ENCODE data around the gene GAS1.

DNA sequence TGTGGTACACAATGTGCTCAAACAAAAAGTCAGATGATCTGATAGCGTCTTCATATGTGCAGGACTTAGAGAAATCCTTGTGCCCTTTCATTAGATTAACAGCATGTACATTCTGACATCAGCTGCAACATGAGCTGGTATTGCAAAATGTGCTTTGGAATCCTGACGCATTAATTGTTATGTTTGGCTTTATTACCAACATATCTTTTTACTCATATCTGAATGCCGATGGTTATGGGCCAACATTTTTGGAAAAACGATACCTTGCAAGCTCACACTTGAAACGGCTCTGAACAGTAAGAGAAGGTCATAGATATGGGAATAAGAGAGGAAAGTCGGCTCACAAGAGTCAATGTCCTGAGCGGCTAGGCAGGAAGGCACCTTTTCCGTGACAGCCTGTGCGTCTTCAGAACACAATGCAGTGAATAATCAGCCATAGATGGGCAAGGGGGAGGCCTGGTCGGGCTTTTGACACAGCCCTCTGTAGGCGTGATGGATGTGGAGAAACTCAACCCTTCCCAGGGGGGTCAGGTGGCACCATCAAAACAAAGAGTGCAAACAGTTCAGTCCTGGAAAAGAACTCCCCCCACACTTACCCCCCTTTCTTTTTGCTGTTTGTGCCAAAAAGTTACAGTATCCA, 36.4 kb upstream of the GAS1 start:
- TF ChIP-seq, protein P1, sequence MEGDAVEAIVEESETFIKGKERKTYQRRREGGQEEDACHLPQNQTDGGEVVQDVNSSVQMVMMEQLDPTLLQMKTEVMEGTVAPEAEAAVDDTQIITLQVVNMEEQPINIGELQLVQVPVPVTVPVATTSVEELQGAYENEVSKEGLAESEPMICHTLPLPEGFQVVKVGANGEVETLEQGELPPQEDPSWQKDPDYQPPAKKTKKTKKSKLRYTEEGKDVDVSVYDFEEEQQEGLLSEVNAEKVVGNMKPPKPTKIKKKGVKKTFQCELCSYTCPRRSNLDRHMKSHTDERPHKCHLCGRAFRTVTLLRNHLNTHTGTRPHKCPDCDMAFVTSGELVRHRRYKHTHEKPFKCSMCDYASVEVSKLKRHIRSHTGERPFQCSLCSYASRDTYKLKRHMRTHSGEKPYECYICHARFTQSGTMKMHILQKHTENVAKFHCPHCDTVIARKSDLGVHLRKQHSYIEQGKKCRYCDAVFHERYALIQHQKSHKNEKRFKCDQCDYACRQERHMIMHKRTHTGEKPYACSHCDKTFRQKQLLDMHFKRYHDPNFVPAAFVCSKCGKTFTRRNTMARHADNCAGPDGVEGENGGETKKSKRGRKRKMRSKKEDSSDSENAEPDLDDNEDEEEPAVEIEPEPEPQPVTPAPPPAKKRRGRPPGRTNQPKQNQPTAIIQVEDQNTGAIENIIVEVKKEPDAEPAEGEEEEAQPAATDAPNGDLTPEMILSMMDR (optimal IDR thresholded peaks at IDR 0.05 in 1 of 3, IDR thresholded peaks at IDR 0.05 in 1 of 3, conservative IDR thresholded peaks at IDR 0.05 in 1 of 3; ENCODE audit: extremely low read depth in 1 of 3, insufficient read depth in 2 of 3, low read length in 3 of 3) = no peak
- no peak for TF ChIP-seq EZH2 (IDR thresholded peaks at IDR 0.05; ENCODE audit: low read length)
